22Rv1 (cell line): Measurements from ENCODE around the gene POGZ.
A peak's percentile ranks its signal among the peaks of the same experiment; 100 is the strongest.

Source experiments
- H3K27ac ChIP-seq: fragments of 450-650 bp; 2 replicates; pipeline ENCODE4 v1.5.1; 2017
- CTCF ChIP-seq: fragments of 450-650 bp; IDR thresholded peaks from 2 replicates; pipeline ENCODE4 v1.5.1; 2017; ENCODE audit warnings: mild to moderate bottlenecking
- ZFX ChIP-seq: fragments of 450-650 bp; IDR thresholded peaks from 2 replicates; pipeline ENCODE4 v1.6.1; 2017; ENCODE audit warnings: antibody characterized with exemption, borderline replicate concordance

POGZ gene

DNA sequence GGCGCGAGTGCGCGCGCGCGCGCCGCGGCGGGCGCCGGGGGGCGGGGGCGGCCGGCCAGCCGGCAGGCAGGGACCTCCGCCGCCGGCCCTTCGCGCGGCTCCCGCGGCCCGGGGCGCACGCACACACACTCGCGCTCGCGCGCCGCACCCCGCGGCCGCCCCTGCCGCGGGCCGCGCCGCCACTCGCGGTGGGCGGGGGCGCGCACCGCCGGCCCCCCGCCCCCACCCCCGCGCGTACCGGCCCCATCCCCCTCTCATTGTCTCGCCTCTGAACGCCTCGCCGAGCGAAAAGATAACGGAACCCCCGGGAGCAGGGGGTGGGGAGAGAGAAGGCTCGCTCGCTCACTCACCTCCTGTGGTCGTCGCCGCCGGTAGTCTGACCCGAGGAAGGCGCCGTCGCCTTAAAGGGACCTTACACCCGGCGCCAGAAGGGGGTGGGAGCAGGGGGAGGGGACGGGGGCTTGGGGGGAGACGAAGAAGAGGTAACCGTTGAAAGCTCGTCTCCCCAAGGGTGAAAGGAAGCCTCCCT, 428 bp downstream of the POGZ start:
- peak overlapping the region; percentile 87 for H3K27ac ChIP-seq
- TF ChIP-seq CTCF: no peak

DNA sequence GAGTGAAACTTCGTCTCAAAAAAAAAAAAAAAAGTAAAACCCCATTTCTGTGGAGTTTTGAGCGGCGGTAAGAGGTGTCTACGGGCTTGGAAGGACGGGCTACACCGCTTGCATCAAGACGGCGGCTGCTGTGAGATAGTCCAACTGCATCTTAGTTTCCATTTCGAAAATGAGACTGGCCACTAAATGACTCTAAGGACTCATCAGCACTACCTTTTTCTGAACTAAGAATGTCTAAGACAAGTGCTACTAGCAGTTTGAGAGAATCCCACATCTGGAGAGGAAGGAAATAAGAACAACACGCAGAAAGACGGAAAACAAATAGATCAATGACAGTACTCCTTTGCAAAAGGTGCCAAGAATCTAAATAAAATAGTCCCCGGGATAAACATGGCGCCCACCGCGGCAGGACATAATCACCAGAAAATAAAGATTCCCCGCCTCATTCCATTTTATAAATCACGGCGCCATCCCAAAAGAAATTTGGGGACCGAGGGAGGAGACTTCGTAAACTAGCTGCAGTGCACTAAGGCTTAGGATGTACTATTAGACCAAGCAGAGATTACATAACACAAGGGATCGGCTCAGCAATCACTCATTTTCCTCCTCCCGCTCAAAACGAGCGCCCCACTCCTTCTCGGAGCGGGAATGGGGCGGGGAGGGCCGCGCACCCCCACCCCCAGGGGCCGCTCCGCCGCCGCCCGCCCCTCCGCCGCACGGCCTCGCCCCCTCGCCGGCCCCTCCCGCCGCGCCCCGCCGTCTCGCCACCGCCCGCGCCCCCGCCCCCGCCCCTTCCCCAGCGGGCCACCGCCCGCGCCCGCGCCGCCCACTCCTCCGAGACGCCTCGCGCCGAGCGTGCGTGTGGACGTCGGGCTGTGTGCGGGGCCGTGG, 1.1 kb downstream of the POGZ start:
- no peak for TF ChIP-seq CTCF
- TF ChIP-seq ZFX: no peak
- peak overlapping the region; percentile 87 for H3K27ac ChIP-seq

- TF ChIP-seq ZFX (no peak), CTCF (no peak)
Observed at GRCh38 chr1:151455966-151456365, 3.3 kb downstream of the POGZ start.

GRCh38 chr1:151455231-151455630, 4.1 kb downstream of the POGZ start:
- H3K27ac ChIP-seq: no peak overlapping the region
- TF ChIP-seq CTCF (no peak), ZFX (no peak)

More at GRCh38 chr1:151455966-151456365, 3.3 kb downstream of the POGZ start:
- no peak overlapping the region for H3K27ac ChIP-seq

- TF ChIP-seq ZFX: no peak
- TF ChIP-seq CTCF: no peak
- no peak overlapping the region for H3K27ac ChIP-seq
Observed at GRCh38 chr1:151447696-151448095, 11.6 kb downstream of the POGZ start.

DNA sequence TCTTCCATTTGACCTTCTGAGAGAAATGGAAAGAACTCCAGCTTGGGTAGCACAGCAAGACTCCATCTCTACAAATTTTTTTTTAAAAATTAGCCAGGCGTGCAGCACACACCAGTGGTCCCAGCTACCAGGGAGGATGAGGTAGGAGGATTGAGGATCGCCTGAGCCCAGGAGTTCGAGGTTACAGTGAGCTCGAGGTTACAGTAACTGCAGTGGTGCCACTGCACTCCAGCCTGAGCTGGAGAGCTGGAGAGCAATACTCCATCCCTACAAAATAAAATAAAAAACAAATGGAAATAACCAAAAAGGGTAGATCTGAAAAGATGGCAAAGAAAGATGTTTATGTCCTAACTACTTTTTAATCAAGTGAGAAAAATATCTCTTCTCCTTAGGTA, 14.5 kb downstream of the POGZ start:
- TF ChIP-seq ZFX (no peak), CTCF (no peak)
- peak overlapping the region; percentile 22; the same call in 1 of the 2 replicates for H3K27ac ChIP-seq
